GM12878 (cell line): ENCODE measurements around the gene MAN2A2. TPM values are rescaled to one million over a fixed set of nuclear protein-coding genes. Genes with fewer than 3 reads are reported as not detected.

Experiments
- ATAC-seq: fragments of 200-7000 bp; cut with Tn5 transposase; 3 replicates; pipeline ENCODE4 v1.9.1; 2020; ENCODE audit warnings: mild to moderate bottlenecking, moderate library complexity
- BruUV-seq: library from RNA; stranded (reverse); fragments of 400-500 nt; replicated peaks from 2 replicates; lab custom pipeline; 2021; lab: Mats Ljungman, UMichigan
- CTCF ChIA-PET: fragments of 300-600 bp; sonication (Branson Sonifier 250); formaldehyde crosslinking; extraction: SDS; loops from one replicate; lab custom pipeline; 2021; ENCODE audit warnings: inconsistent platforms; lab: Yijun Ruan, JAX
- POLR2A ChIA-PET: fragments of 350-600 bp; formaldehyde crosslinking; extraction: SDS; loops from one replicate; lab custom pipeline; 2021; ENCODE audit warnings: inconsistent platforms; lab: Charles Lee
- RAD21 ChIA-PET: fragments of 300-600 bp; sonication (Branson Sonifier 250); formaldehyde crosslinking; loops from one replicate; lab custom pipeline; 2023; ENCODE audit warnings: antibody characterized with exemption; ENCODE audit not compliant: unreplicated experiment; lab: Charles Lee
- SMC1A ChIA-PET: fragments of 300-600 bp; sonication (Branson Sonifier 250); formaldehyde crosslinking; loops from one replicate; lab custom pipeline; 2023; ENCODE audit not compliant: unreplicated experiment, uncharacterized antibody; lab: Charles Lee
- DNase-seq: peaks from one replicate; pipeline ENCODE4 v3.0.0-alpha.2; 2011; ENCODE audit warnings: low read depth, low spot score
- FAIRE-seq: peaks from 3 replicates; lab custom pipeline; 2011; peaks lifted over from hg19 to GRCh38; lab: Jason Lieb, UNC
- H2AFZ ChIP-seq: 2 replicates; pipeline ENCODE4 v1.6.0; 2011; ENCODE audit warnings: low read depth, low read length, control low read depth; ENCODE audit not compliant: control insufficient read depth
- H3K27ac ChIP-seq: 2 replicates; pipeline ENCODE4 v1.5.1; 2011; ENCODE audit warnings: control low read depth; ENCODE audit not compliant: control insufficient read depth, insufficient read depth
- H3K27me3 ChIP-seq, 2 experiments: replicated peaks in 1 of 2; 2 replicates each; pipeline versions ENCODE4 v1.6.0 to v1.6.1; 2011; ENCODE audit warnings: low read length in 1 of 2; ENCODE audit not compliant: control insufficient read depth in 2 of 2, insufficient read depth in 2 of 2
- H3K36me3 ChIP-seq, 2 experiments: 2 replicates each; pipeline ENCODE4 v1.5.1; 2011; ENCODE audit warnings: low read length in 1 of 2; ENCODE audit not compliant: control insufficient read depth in 2 of 2, insufficient read depth in 2 of 2
- H3K4me1 ChIP-seq: 2 replicates; pipeline ENCODE4 v1.6.1; 2011; ENCODE audit warnings: mild to moderate bottlenecking, low read length, moderate library complexity, mixed read lengths; ENCODE audit not compliant: control insufficient read depth, insufficient read depth
- H3K4me2 ChIP-seq: 2 replicates; pipeline ENCODE4 v1.6.0; 2011; ENCODE audit warnings: control low read depth; ENCODE audit not compliant: control insufficient read depth, insufficient read depth
- H3K4me3 ChIP-seq: fragments of 200-600 bp; sonication (generic); 2 replicates; pipeline ENCODE4 v1.5.1; 2016
- H3K79me2 ChIP-seq: 2 replicates; pipeline ENCODE4 v1.6.0; 2011; ENCODE audit warnings: low read length; ENCODE audit not compliant: control insufficient read depth, insufficient read depth
- H3K9ac ChIP-seq: 2 replicates; pipeline ENCODE4 v1.8.0; 2011; ENCODE audit warnings: low read length, control low read depth, mixed read lengths; ENCODE audit not compliant: control insufficient read depth, insufficient read depth
- H3K9me3 ChIP-seq: replicated peaks from 3 replicates; pipeline ENCODE4 v1.5.1; 2011; ENCODE audit warnings: mild to moderate bottlenecking, low read length; ENCODE audit not compliant: control insufficient read depth, insufficient read depth
- H4K20me1 ChIP-seq: 2 replicates; pipeline ENCODE4 v1.6.0; 2011; ENCODE audit not compliant: control insufficient read depth, insufficient read depth
- ASH2L ChIP-seq: fragments of 300-600, 200-600 bp; sonication (generic); IDR thresholded peaks from 2 replicates; pipeline ENCODE4 v1.6.1; 2017; ENCODE audit warnings: low read depth, mild to moderate bottlenecking, borderline replicate concordance
- BCLAF1 ChIP-seq: fragments of 450-650 bp; IDR thresholded peaks from 2 replicates; pipeline ENCODE4 v1.6.1; 2017; ENCODE audit warnings: antibody characterized with exemption, mild to moderate bottlenecking, moderate library complexity
- NR2C1 ChIP-seq: fragments of 450-650 bp; IDR thresholded peaks from 2 replicates; pipeline ENCODE4 v1.6.1; 2017; ENCODE audit warnings: antibody characterized with exemption, mild to moderate bottlenecking, moderate library complexity
- NR2C2 ChIP-seq: IDR thresholded peaks from 2 replicates; pipeline ENCODE4 v1.6.1; 2011; ENCODE audit warnings: borderline replicate concordance, low read depth; ENCODE audit not compliant: control insufficient read depth, insufficient read length
- NR2F1 ChIP-seq: fragments of 450-650 bp; conservative IDR thresholded peaks from 2 replicates; pipeline ENCODE4 v1.6.1; 2017; ENCODE audit warnings: mild to moderate bottlenecking
- TAF1 ChIP-seq: IDR thresholded peaks from 2 replicates; pipeline ENCODE4 v1.6.1; 2011; ENCODE audit warnings: mild to moderate bottlenecking, low read depth, low read length, borderline replicate concordance
- WGBS: methylation state at CpG from one replicate; pipeline ENCODE4 v1.1.6; 2016; ENCODE audit warnings: low lambda C conversion rate; ENCODE audit not compliant: insufficient replicate concordance, insufficient coverage; ENCODE audit errors: missing lambda C conversion rate; 5-methylcytosine and 5-hydroxymethylcytosine counted together
- in situ Hi-C: fragments of 300-500 bp; cut with MboI; formaldehyde crosslinking; loops from 9 replicates; pipeline ENCODE4 v1.14.3; 2018; ENCODE audit warnings: mixed read lengths
- intact Hi-C: fragments of 100-400 bp; cut with micrococcal nuclease; formaldehyde crosslinking; loops from one replicate; pipeline ENCODE4 v1.14.2; 2022; ENCODE audit not compliant: unreplicated experiment
- polyA plus RNA-seq, 11 experiments: library from polyadenylated mRNA; depleted of rRNA in 4 of 11; unstranded in 6 of 11; stranded (reverse) in 5 of 11; fragments of >200 nt; fragmentation: Nextera tagmentation in 4 of 11; fragmentation: Illumina TruSeq in 1 of 11; extraction: Ambion mirVana in 4 of 11; extraction: Trizol in 1 of 11; gene quantifications; 1 replicate in 1 of 11; 2 replicates in 10 of 11; pipeline versions ENCODE4 v1.2.1 to v1.2.3, GENCODE V29; 2011 to 2016; ENCODE audit warnings: inconsistent platforms in 2 of 11, missing spikeins in 2 of 11, low read depth in 1 of 11
- total RNA-seq, 4 experiments: library from RNA; depleted of rRNA in 3 of 4; stranded (reverse); fragments of >200 nt in 3 of 4; fragmentation: Illumina TruSeq in 1 of 4; extraction: Trizol in 1 of 4; gene quantifications; 2 replicates each; pipeline versions ENCODE4 v1.2.1 to v1.2.3, GENCODE V29; 2013 to 2021

MAN2A2 gene
- total and polyA plus RNA-seq, 10 of the 15 experiments (the other 5 are each of a cell fraction or from before 2014, with no cell fraction given): 4.2 to 79.4 (median 23.2) TPM

- TF ChIP-seq BCLAF1 (no peak), ASH2L (no peak)
These were observed 40.6 kb upstream of the MAN2A2 start (continued) for GRCh38 chr15:90862487-90862886.

- no peak overlapping the region for H3K9ac ChIP-seq
These were observed 39.9 kb upstream of the MAN2A2 start for GRCh38 chr15:90862964-90863778.

More at GRCh38 chr15:90862964-90863778, 39.9 kb upstream of the MAN2A2 start:
- ChIA-PET SMC1A (interaction anchor here (1.0 kb wide), 1 partner anchor 10 kb away, joined by 4 read pairs; no protein-coding TSS in a partner anchor), CTCF (interaction anchor here (0.7 to 1.9 kb wide), 4 partner anchors 23 to 250 kb away, joined by 3 to 9 read pairs (median 5); partner anchors contain the start of gene HDDC3), POLR2A (no interaction called here), RAD21 (no interaction called here)
- WGBS: 53% methylated on average over 5 of the region's 5 CpGs
- no peak for FAIRE-seq
- Histone ChIP-seq H3K27ac (no peak overlapping the region), H3K79me2 (no peaks in the 10 kb centered on the region), H3K4me2 (no peak overlapping the region), H3K27me3 (no peaks in the 10 kb centered on the region), H3K4me3 (no peak overlapping the region), H3K4me1 (no peaks in the 10 kb centered on the region), H3K9me3 (no peaks in the 10 kb centered on the region), H3K36me3 (no peaks in the 10 kb centered on the region), H4K20me1 (no peaks in the 10 kb centered on the region), H2AFZ (no peak overlapping the region)
- DNase-seq: no peak
- TF ChIP-seq TAF1 (no peak), NR2C1 (0 out of 2 replicates have a peak, but pooled peaks have one; percentile 43), NR2C2 (peak; percentile 17), NR2F1 (peak; percentile 68)
- BruUV-seq: no TSS peak
- in situ Hi-C loops: no loop called here
- no peak; the same call in 2 of the 3 replicates for ATAC-seq
- intact Hi-C loops: no loop called here
